ENCODE results near the gene ACTL10.

ACTL10 gene

GRCh38 chr20:33707668-33708067, 40.9 kb downstream of the ACTL10 start:
- H3K4me3 ChIP-seq (ENCODE audit: low read length): no peak overlapping the region
- H3K27ac ChIP-seq (ENCODE audit: low read length): no peak overlapping the region
- no peak overlapping the region for H3K9ac ChIP-seq (ENCODE audit: low read depth, low read length)
- peaks cover 7% of the 10 kb centered on the region; the same call in 1 of the 2 replicates for H3K9me3 ChIP-seq (ENCODE audit: insufficient read depth, low read depth, low read length)
- no peaks in the 10 kb centered on the region for H3K36me3 ChIP-seq (ENCODE audit: insufficient read depth, low read depth, low read length)
- H3K27me3 ChIP-seq (ENCODE audit: insufficient read depth, low read length): no peaks in the 10 kb centered on the region
- no peaks in the 10 kb centered on the region; the same call in 1 of the 2 replicates for H3K4me1 ChIP-seq (ENCODE audit: insufficient read depth, low read length)

GRCh38 chr20:33709398-33709797, 42.7 kb downstream of the ACTL10 start:
- Histone ChIP-seq H3K4me3 (ENCODE audit: low read length) (no peak overlapping the region), H3K9ac (ENCODE audit: low read depth, low read length) (no peak overlapping the region), H3K36me3 (ENCODE audit: insufficient read depth, low read depth, low read length) (no peaks in the 10 kb centered on the region), H3K27ac (ENCODE audit: low read length) (no peak overlapping the region), H3K4me1 (ENCODE audit: insufficient read depth, low read length) (no peaks in the 10 kb centered on the region; the same call in 1 of the 2 replicates), H3K9me3 (ENCODE audit: insufficient read depth, low read depth, low read length) (no peaks in the 10 kb centered on the region), H3K27me3 (ENCODE audit: insufficient read depth, low read length) (no peaks in the 10 kb centered on the region)

- H3K27me3 ChIP-seq (ENCODE audit: insufficient read depth, low read length): no peaks in the 10 kb centered on the region
- no peak overlapping the region; the same call in 1 of the 2 replicates for H3K4me3 ChIP-seq (ENCODE audit: low read length)
- H3K9ac ChIP-seq (ENCODE audit: low read depth, low read length): no peak overlapping the region
- H3K4me1 ChIP-seq (ENCODE audit: insufficient read depth, low read length): no peaks in the 10 kb centered on the region; the same call in 1 of the 2 replicates
- no peaks in the 10 kb centered on the region for H3K9me3 ChIP-seq (ENCODE audit: insufficient read depth, low read depth, low read length)
- H3K36me3 ChIP-seq (ENCODE audit: insufficient read depth, low read depth, low read length): no peaks in the 10 kb centered on the region
- H3K27ac ChIP-seq (ENCODE audit: low read length): no peak overlapping the region
Measured at GRCh38 chr20:33709905-33710541, 43.3 kb downstream of the ACTL10 start.

- Histone ChIP-seq H3K27ac (ENCODE audit: low read length) (no peak overlapping the region), H3K9ac (ENCODE audit: low read depth, low read length) (no peak overlapping the region), H3K36me3 (ENCODE audit: insufficient read depth, low read depth, low read length) (no peaks in the 10 kb centered on the region), H3K4me3 (ENCODE audit: low read length) (no peak overlapping the region), H3K27me3 (ENCODE audit: insufficient read depth, low read length) (no peaks in the 10 kb centered on the region), H3K9me3 (ENCODE audit: insufficient read depth, low read depth, low read length) (no peaks in the 10 kb centered on the region), H3K4me1 (ENCODE audit: insufficient read depth, low read length) (no peaks in the 10 kb centered on the region; the same call in 1 of the 2 replicates)
Measured at GRCh38 chr20:33710681-33711445, 44.1 kb downstream of the ACTL10 start.

DNA sequence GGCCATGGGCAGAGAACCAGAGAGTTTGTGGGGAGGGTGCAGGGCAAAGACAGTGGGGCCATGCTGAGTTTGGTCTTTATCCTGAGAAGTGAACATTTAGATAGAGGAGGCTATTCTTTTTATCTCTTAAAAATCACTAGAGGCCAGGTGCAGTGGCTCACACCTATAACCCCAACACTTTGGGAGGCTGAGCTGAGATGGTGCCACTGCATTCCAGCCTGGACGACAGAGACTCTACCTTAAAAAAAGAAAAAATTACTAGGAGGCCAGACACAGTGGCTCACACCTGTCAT, 44.6 kb downstream of the ACTL10 start:
- H3K27me3 ChIP-seq (ENCODE audit: insufficient read depth, low read length): no peaks in the 10 kb centered on the region
- H3K27ac ChIP-seq (ENCODE audit: low read length): no peak overlapping the region
- H3K4me3 ChIP-seq (ENCODE audit: low read length): no peak overlapping the region
- H3K9ac ChIP-seq (ENCODE audit: low read depth, low read length): no peak overlapping the region
- H3K4me1 ChIP-seq (ENCODE audit: insufficient read depth, low read length): no peaks in the 10 kb centered on the region; the same call in 1 of the 2 replicates
- no peaks in the 10 kb centered on the region for H3K36me3 ChIP-seq (ENCODE audit: insufficient read depth, low read depth, low read length)
- no peaks in the 10 kb centered on the region for H3K9me3 ChIP-seq (ENCODE audit: insufficient read depth, low read depth, low read length)

- Histone ChIP-seq H3K9ac (ENCODE audit: low read depth, low read length) (no peak overlapping the region), H3K27ac (ENCODE audit: low read length) (no peak overlapping the region), H3K27me3 (ENCODE audit: insufficient read depth, low read length) (no peaks in the 10 kb centered on the region)
Measured at GRCh38 chr20:33713865-33714367, 47.2 kb downstream of the ACTL10 start.

DNA sequence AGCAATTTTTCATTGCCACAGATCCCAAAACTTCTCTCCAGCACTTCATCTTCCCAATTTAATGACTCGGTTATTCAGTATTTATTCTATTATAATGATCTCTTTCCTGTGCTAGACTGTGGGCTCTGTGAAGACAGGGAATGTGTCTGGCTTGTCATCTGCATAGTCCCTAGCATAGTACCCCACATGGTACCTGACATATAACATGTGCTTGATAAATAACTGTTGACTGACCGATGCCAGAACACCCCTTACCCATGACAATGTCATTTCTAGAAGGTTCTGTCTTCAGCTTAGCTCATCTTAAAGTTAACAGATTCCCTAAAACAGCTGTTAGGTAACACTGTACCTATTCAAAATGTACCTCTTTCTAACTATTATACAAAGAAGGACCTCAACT, 49.8 kb downstream of the ACTL10 start:
- H3K27ac ChIP-seq (ENCODE audit: low read length): no peak overlapping the region
- H3K9me3 ChIP-seq (ENCODE audit: insufficient read depth, low read depth, low read length): no peaks in the 10 kb centered on the region
- no peaks in the 10 kb centered on the region; the same call in 1 of the 2 replicates for H3K4me1 ChIP-seq (ENCODE audit: insufficient read depth, low read length)
- H3K9ac ChIP-seq (ENCODE audit: low read depth, low read length): no peak overlapping the region
- H3K4me3 ChIP-seq (ENCODE audit: low read length): no peak overlapping the region
- peaks cover 6% of the 10 kb centered on the region; the same call in 1 of the 2 replicates for H3K27me3 ChIP-seq (ENCODE audit: insufficient read depth, low read length)
- no peaks in the 10 kb centered on the region for H3K36me3 ChIP-seq (ENCODE audit: insufficient read depth, low read depth, low read length)

More at GRCh38 chr20:33713865-33714367, 47.2 kb downstream of the ACTL10 start:
- Histone ChIP-seq H3K9me3 (ENCODE audit: insufficient read depth, low read depth, low read length) (no peaks in the 10 kb centered on the region), H3K4me1 (ENCODE audit: insufficient read depth, low read length) (no peaks in the 10 kb centered on the region; the same call in 1 of the 2 replicates), H3K36me3 (ENCODE audit: insufficient read depth, low read depth, low read length) (no peaks in the 10 kb centered on the region), H3K4me3 (ENCODE audit: low read length) (no peak overlapping the region)

Measured in iPS-20b (cell line).